ENCODE measurements around the gene NGDN. TPM values are rescaled to one million over a fixed set of nuclear protein-coding genes. Genes with fewer than 3 reads are reported as not detected.

Gene NGDN
- total and polyA plus RNA-seq, 2 of the 4 experiments (the other 2 are of a cell fraction), result 48.1 to 49.8 TPM

- DNase-seq, result no peak
Measured at GRCh38 chr14:23446291-23446851, 23.1 kb upstream of the NGDN start.

More at GRCh38 chr14:23446291-23446851, 23.1 kb upstream of the NGDN start:
- H2BK5ac ChIP-seq (ENCODE audit: low read depth, low read length, poor library complexity, severe bottlenecking), result no peak overlapping the region
- no peak overlapping the region for H4K91ac ChIP-seq (ENCODE audit: insufficient read depth, low read depth, low read length)
- no peaks in the 10 kb centered on the region for H4K20me1 ChIP-seq (ENCODE audit: insufficient read depth, low read length)
- BruUV-seq (replicated peaks), result no TSS peak
- in situ Hi-C loops (cut with MboI; ENCODE audit: low sequenced_read_pairs), result no loop called here
- dilution Hi-C loops (cut with HindIII; ENCODE audit: low sequenced_read_pairs, unreplicated experiment), result no loop called here
- H3K9ac ChIP-seq (ENCODE audit: low read depth, low read length), result no peak overlapping the region
- no peak overlapping the region for H2BK120ac ChIP-seq (ENCODE audit: low read depth, low read length)
- no peak overlapping the region for H4K5ac ChIP-seq (ENCODE audit: low read depth, low read length)
- no peak overlapping the region for H3K14ac ChIP-seq (replicated peaks; ENCODE audit: low read depth, low read length)
- peaks cover 14% of the 10 kb centered on the region for H3K27me3 ChIP-seq (ENCODE audit: control insufficient read depth, insufficient read depth, low read length)
- H3K4me1 ChIP-seq (ENCODE audit: control insufficient read depth, insufficient read depth, low read length), result no peaks in the 10 kb centered on the region
- no peak overlapping the region for H2BK15ac ChIP-seq (ENCODE audit: low read depth, low read length)
- H4K8ac ChIP-seq (ENCODE audit: low read depth in 2 of 2, low read length in 2 of 2), result no peak overlapping the region
- no peak overlapping the region for H3K4ac ChIP-seq (ENCODE audit: low read depth, low read length)
- H3K27ac ChIP-seq (ENCODE audit: insufficient read depth, low read length), result no peak overlapping the region
- H2AK9ac ChIP-seq (replicated peaks; ENCODE audit: low read depth, low read length, poor library complexity), result no peak overlapping the region
- no peak overlapping the region for H3K18ac ChIP-seq (ENCODE audit: low read depth, low read length)
- CTCF ChIA-PET, result no interaction called here
- TF ChIP-seq NFE2L2 (IDR thresholded peaks at IDR 0.05; ENCODE audit: low read depth, low read length) (no peak), RAD21 (IDR thresholded peaks at IDR 0.05; ENCODE audit: low read length) (no peak), MAZ (IDR thresholded peaks at IDR 0.05; ENCODE audit: borderline replicate concordance, low read depth, low read length) (no peak), FOS (IDR thresholded peaks at IDR 0.05; ENCODE audit: low read depth, low read length) (no peak)
- TF ChIP-seq, protein P1, sequence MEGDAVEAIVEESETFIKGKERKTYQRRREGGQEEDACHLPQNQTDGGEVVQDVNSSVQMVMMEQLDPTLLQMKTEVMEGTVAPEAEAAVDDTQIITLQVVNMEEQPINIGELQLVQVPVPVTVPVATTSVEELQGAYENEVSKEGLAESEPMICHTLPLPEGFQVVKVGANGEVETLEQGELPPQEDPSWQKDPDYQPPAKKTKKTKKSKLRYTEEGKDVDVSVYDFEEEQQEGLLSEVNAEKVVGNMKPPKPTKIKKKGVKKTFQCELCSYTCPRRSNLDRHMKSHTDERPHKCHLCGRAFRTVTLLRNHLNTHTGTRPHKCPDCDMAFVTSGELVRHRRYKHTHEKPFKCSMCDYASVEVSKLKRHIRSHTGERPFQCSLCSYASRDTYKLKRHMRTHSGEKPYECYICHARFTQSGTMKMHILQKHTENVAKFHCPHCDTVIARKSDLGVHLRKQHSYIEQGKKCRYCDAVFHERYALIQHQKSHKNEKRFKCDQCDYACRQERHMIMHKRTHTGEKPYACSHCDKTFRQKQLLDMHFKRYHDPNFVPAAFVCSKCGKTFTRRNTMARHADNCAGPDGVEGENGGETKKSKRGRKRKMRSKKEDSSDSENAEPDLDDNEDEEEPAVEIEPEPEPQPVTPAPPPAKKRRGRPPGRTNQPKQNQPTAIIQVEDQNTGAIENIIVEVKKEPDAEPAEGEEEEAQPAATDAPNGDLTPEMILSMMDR (conservative IDR thresholded peaks at IDR 0.05; ENCODE audit: low read depth, low read length), result no peak
- TF ChIP-seq, protein P2, sequence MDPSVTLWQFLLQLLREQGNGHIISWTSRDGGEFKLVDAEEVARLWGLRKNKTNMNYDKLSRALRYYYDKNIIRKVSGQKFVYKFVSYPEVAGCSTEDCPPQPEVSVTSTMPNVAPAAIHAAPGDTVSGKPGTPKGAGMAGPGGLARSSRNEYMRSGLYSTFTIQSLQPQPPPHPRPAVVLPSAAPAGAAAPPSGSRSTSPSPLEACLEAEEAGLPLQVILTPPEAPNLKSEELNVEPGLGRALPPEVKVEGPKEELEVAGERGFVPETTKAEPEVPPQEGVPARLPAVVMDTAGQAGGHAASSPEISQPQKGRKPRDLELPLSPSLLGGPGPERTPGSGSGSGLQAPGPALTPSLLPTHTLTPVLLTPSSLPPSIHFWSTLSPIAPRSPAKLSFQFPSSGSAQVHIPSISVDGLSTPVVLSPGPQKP (IDR thresholded peaks at IDR 0.05; ENCODE audit: borderline replicate concordance, low read depth, low read length), result no peak
- intact Hi-C loops (cut with micrococcal nuclease), result no loop called here
- H2BK20ac ChIP-seq (ENCODE audit: low read depth, low read length), result no peak overlapping the region
- POLR2A ChIA-PET (ENCODE audit: unreplicated experiment), result no interaction called here
- no peaks in the 10 kb centered on the region for H3K36me3 ChIP-seq (ENCODE audit: control insufficient read depth, insufficient read depth, low read length)
- H3K9me1 ChIP-seq (ENCODE audit: insufficient read depth, low read length), result no peaks in the 10 kb centered on the region
- H2AFZ ChIP-seq (replicated peaks; ENCODE audit: low read length, poor library complexity), result no peak overlapping the region
- H3K9me3 ChIP-seq (ENCODE audit: control insufficient read depth, insufficient read depth, low read length), result no peaks in the 10 kb centered on the region
- WGBS, 2 experiments (ENCODE audit: extremely low coverage in 2 of 2, insufficient read length in 1 of 2), result 38% methylated on average over 3 of the region's 4 CpGs; no CpG with 5 or more reads in 1 of the 2 experiments
- ATAC-seq (ENCODE audit: low read depth), result no peak
- no peak overlapping the region for H3K23ac ChIP-seq (ENCODE audit: low read depth, low read length)
- H3K56ac ChIP-seq (ENCODE audit: extremely low read depth, insufficient read depth, low read length), result no peak overlapping the region
- no peak overlapping the region for H3K4me2 ChIP-seq (ENCODE audit: low read depth, low read length)
- H3K4me3 ChIP-seq (ENCODE audit: insufficient read depth, low read depth, low read length), result no peak overlapping the region
- no peak overlapping the region for H2AK5ac ChIP-seq (ENCODE audit: low read depth, low read length)
- H3K79me1 ChIP-seq (ENCODE audit: low read depth in 1 of 2, low read length in 2 of 2), result no peaks in the 10 kb centered on the region

Data from IMR-90 (cell line).